Breast epithelium (tissue), 3 donors: ENCODE data around the gene PCNX1.

Source experiments
- CTCF ChIP-seq, 3 donors: fragments of 450-650 bp; IDR thresholded peaks; one replicate each; pipeline ENCODE4 v1.5.1; 2016 to 2017; ENCODE audit warnings: antibody characterized with exemption in 3 of 3, mild to moderate bottlenecking in 3 of 3, moderate library complexity in 3 of 3
- POLR2A ChIP-seq: fragments of 450-650 bp; IDR thresholded peaks from one replicate; pipeline ENCODE4 v1.6.1; 2016; ENCODE audit warnings: antibody characterized with exemption, mild to moderate bottlenecking, moderate library complexity
- POLR2AphosphoS5 ChIP-seq, 3 donors: sonication (generic); formaldehyde crosslinking; IDR thresholded peaks; one replicate each; pipeline ENCODE4 v1.6.1; 2017; ENCODE audit warnings: antibody characterized with exemption in 3 of 3

DNA sequence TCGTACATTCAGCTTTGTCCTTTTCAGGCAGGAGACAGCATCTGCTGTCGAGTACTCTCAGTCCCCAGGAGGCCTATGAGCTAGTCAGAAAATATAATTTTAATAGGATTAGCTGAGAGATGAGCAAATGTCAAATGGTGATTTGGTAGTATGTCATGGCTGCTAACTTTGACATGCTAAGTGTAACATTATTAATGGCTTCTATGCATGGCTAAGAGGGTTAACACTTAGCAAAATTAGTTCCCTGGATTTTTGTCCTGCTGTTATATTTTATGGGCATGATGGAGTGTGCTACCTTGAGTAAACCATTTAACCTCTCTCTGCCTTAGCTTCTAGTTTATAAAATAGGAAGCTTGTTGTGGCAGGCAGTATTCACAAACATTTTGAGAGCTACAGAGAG, 2.9 kb upstream of the PCNX1 start:
- TF ChIP-seq CTCF (IDR thresholded peaks at IDR 0.05) = no peak
- TF ChIP-seq POLR2AphosphoS5 (IDR thresholded peaks at IDR 0.05) = no peak
- no peak for TF ChIP-seq POLR2A
